Natural killer cell (primary cell): ENCODE results near the gene TRPV2. TPM values are rescaled to one million over a fixed set of nuclear protein-coding genes. Genes with fewer than 3 reads are reported as not detected.

Experiments used
- ATAC-seq, 3 donors: fragments of 150-1000 bp in 2 of 3; fragments of 200-7000 bp in 1 of 3; cut with Tn5 transposase; 1 replicate in 1 of 3; 2 replicates in 2 of 3; pipeline ENCODE4 v1.10.0; 2021; ENCODE audit warnings: mild to moderate bottlenecking in 2 of 3, moderate library complexity in 2 of 3
- DNase-seq, 2 donors: peaks; one replicate each; pipeline versions ENCODE4 v3.0.0 to v3.0.0-alpha.2; 2013 to 2021; ENCODE audit warnings: mixed read lengths in 1 of 2
- H3K27ac ChIP-seq: one replicate; pipeline ENCODE4 v1.5.1; 2013; ENCODE audit warnings: mild to moderate bottlenecking, low read length
- H3K27me3 ChIP-seq: one replicate; pipeline ENCODE4 v1.6.1; 2013; ENCODE audit warnings: low read length; ENCODE audit not compliant: control insufficient read depth, insufficient read depth
- H3K36me3 ChIP-seq: one replicate; pipeline ENCODE4 v1.6.1; 2013; ENCODE audit warnings: low read length; ENCODE audit not compliant: control insufficient read depth, insufficient read depth
- H3K4me1 ChIP-seq: one replicate; pipeline ENCODE4 v1.6.1; 2013; ENCODE audit warnings: low read length; ENCODE audit not compliant: control insufficient read depth, insufficient read depth
- H3K4me3 ChIP-seq: one replicate; pipeline ENCODE4 v1.5.1; 2013; ENCODE audit warnings: low read length
- H3K9me3 ChIP-seq: one replicate; pipeline ENCODE4 v1.6.1; 2013; ENCODE audit warnings: low read length; ENCODE audit not compliant: control insufficient read depth, insufficient read depth
- H3K27ac Mint-ChIP-seq, 2 donors: one replicate each; pipeline ENCODE4 v1.8.0; 2022; ENCODE audit warnings: mild to moderate bottlenecking in 2 of 2, mixed read lengths in 2 of 2, moderate library complexity in 1 of 2
- H3K27me3 Mint-ChIP-seq, 2 donors: one replicate each; pipeline ENCODE4 v1.8.0; 2022; ENCODE audit warnings: low read depth in 2 of 2, mixed read lengths in 2 of 2
- H3K36me3 Mint-ChIP-seq: one replicate; pipeline ENCODE4 v1.8.0; 2022; ENCODE audit warnings: mixed read lengths
- H3K4me1 Mint-ChIP-seq, 2 donors: one replicate each; pipeline ENCODE4 v1.8.0; 2022; ENCODE audit warnings: mixed read lengths in 2 of 2
- H3K4me3 Mint-ChIP-seq: one replicate; pipeline ENCODE4 v1.8.0; 2022; ENCODE audit warnings: mild to moderate bottlenecking, moderate library complexity, mixed read lengths
- H3K9me3 Mint-ChIP-seq, 2 donors: one replicate each; pipeline ENCODE4 v1.8.0; 2022; ENCODE audit warnings: mixed read lengths in 2 of 2
- CTCF ChIP-seq: fragments of 200-600 bp; IDR thresholded peaks from one replicate; pipeline ENCODE4 v1.8.0; 2022; ENCODE audit warnings: antibody characterized with exemption
- WGBS: methylation state at CpG from one replicate; pipeline ENCODE4 v1.1.7; 2013; ENCODE audit warnings: missing lambda C conversion rate; ENCODE audit not compliant: insufficient coverage; 5-methylcytosine and 5-hydroxymethylcytosine counted together
- intact Hi-C: fragments of 100-400 bp; cut with micrococcal nuclease; formaldehyde crosslinking; loops from one replicate; pipeline ENCODE4 v1.14.2; 2022
- total RNA-seq, 4 donors: library from RNA; stranded (reverse); fragments of 120-200 nt in 1 of 4; gene quantifications; one replicate each; pipeline versions ENCODE4 v1.2.3 to v1.2.4, GENCODE V29; 2013 to 2022

The TRPV2 gene
- total RNA-seq, 3 donors from 2014 or later (not counting 1 experiment from before 2014, with no cell fraction given) = 138 to 163 (median 147) TPM

- no peaks in the 10 kb centered on the region for H3K9me3 ChIP-seq
- DNase-seq = no peak
- ATAC-seq = no peak
- H3K9me3 Mint-ChIP-seq = no peaks in the 10 kb centered on the region
- no peaks in the 10 kb centered on the region for H3K36me3 Mint-ChIP-seq
- H3K4me1 Mint-ChIP-seq = no peaks in the 10 kb centered on the region
- H3K27me3 ChIP-seq = no peaks in the 10 kb centered on the region
- no peak overlapping the region for H3K27ac Mint-ChIP-seq
- H3K27me3 Mint-ChIP-seq = no peaks in the 10 kb centered on the region
- no peak overlapping the region for H3K27ac ChIP-seq
- no peaks in the 10 kb centered on the region for H3K4me1 ChIP-seq
- no peak for TF ChIP-seq CTCF
- intact Hi-C loops = no loop called here
- 91% methylated on average over 13 of the region's 13 CpGs for WGBS
- no peaks in the 10 kb centered on the region for H3K36me3 ChIP-seq
- no peak overlapping the region for H3K4me3 ChIP-seq
- H3K4me3 Mint-ChIP-seq = no peak overlapping the region
Measured at GRCh38 chr17:16463358-16464302, 48.3 kb downstream of the TRPV2 start.

DNA sequence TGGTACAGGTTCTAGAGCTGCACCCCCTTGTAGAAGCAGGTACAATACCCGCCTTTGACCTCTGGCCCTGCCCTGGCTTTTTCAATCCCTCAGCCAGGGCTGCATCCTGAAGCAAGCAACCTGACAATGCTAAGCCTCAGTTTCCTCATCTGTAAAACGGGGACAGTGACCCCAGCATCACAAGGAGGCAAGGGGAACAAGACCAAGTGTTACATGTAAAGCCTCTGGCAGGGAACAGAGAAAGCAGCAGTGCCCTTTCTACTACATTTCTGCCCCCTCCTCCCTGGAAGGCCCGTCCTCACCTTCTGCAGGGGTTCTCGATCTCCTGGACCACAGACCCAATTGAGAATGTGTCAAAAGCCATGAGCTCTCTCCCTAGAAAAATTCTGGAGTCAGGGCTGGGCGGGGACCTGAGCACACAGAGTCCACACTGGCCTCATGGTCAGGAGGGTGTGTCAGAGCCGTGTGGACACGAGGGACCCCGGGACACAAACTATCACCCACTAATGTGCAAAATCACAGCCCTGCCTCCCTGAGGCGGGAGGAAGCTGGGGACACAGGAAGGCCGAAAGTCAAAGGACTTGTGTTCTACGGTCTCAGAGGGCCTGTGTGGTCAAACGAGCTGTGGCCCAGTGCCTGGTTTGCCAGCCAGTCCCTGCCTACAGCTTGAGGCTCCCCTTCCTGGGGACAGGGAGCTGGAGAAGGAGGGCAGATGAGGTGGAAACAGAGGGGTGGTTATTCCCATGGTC, 49.1 kb downstream of the TRPV2 start:
- Mint-ChIP-seq H3K36me3 (no peaks in the 10 kb centered on the region), H3K4me3 (no peak overlapping the region), H3K27me3 (no peaks in the 10 kb centered on the region), H3K27ac (no peak overlapping the region), H3K4me1 (no peaks in the 10 kb centered on the region), H3K9me3 (no peaks in the 10 kb centered on the region)
- DNase-seq (no peak), ATAC-seq (no peak)
- no peaks in the 10 kb centered on the region for H3K4me1 ChIP-seq
- no peaks in the 10 kb centered on the region for H3K9me3 ChIP-seq
- no peak overlapping the region for H3K4me3 ChIP-seq
- TF ChIP-seq CTCF = no peak
- intact Hi-C loops = no loop called here
- no peaks in the 10 kb centered on the region for H3K36me3 ChIP-seq
- 87% methylated on average over 12 of the region's 12 CpGs for WGBS
- no peaks in the 10 kb centered on the region for H3K27me3 ChIP-seq
- no peak overlapping the region for H3K27ac ChIP-seq

- Mint-ChIP-seq H3K4me3 (no peak overlapping the region), H3K4me1 (no peaks in the 10 kb centered on the region), H3K9me3 (no peaks in the 10 kb centered on the region), H3K27ac (no peak overlapping the region), H3K27me3 (no peaks in the 10 kb centered on the region), H3K36me3 (no peaks in the 10 kb centered on the region)
- Histone ChIP-seq H3K9me3 (no peaks in the 10 kb centered on the region), H3K27ac (no peak overlapping the region), H3K36me3 (no peaks in the 10 kb centered on the region), H3K27me3 (no peaks in the 10 kb centered on the region), H3K4me3 (no peak overlapping the region), H3K4me1 (no peaks in the 10 kb centered on the region)
- intact Hi-C loops = no loop called here
- ATAC-seq = no peak
- no peak for TF ChIP-seq CTCF
- no peak for DNase-seq
- 92% methylated on average over 3 of the region's 3 CpGs for WGBS
Measured at GRCh38 chr17:16465052-16465312, 49.6 kb downstream of the TRPV2 start.
